Measurements from ENCODE around the gene RNF144B. TPM values are rescaled to one million over a fixed set of nuclear protein-coding genes. Genes with fewer than 3 reads are reported as not detected.

RNF144B gene
- total RNA-seq, 1 donor from 2014 or later: 14.7 TPM

GRCh38 chr6:18439581-18439980, 52.4 kb downstream of the RNF144B start:
- no peak overlapping the region for H3K4me3 Mint-ChIP-seq (ENCODE audit: unreplicated experiment)
- no peak overlapping the region for H3K27ac Mint-ChIP-seq (ENCODE audit: unreplicated experiment)
- peaks cover under 1% of the 10 kb centered on the region for H3K4me1 Mint-ChIP-seq (ENCODE audit: unreplicated experiment)
- H3K9me3 Mint-ChIP-seq (ENCODE audit: unreplicated experiment): no peaks in the 10 kb centered on the region
- H3K27me3 Mint-ChIP-seq (ENCODE audit: unreplicated experiment): no peaks in the 10 kb centered on the region
- no peak for DNase-seq (ENCODE audit: extremely low spot score, unreplicated experiment)
- H3K36me3 Mint-ChIP-seq (ENCODE audit: unreplicated experiment): peaks cover 9% of the 10 kb centered on the region
- no peak for TF ChIP-seq CTCF (IDR thresholded peaks at IDR 0.05)

DNA sequence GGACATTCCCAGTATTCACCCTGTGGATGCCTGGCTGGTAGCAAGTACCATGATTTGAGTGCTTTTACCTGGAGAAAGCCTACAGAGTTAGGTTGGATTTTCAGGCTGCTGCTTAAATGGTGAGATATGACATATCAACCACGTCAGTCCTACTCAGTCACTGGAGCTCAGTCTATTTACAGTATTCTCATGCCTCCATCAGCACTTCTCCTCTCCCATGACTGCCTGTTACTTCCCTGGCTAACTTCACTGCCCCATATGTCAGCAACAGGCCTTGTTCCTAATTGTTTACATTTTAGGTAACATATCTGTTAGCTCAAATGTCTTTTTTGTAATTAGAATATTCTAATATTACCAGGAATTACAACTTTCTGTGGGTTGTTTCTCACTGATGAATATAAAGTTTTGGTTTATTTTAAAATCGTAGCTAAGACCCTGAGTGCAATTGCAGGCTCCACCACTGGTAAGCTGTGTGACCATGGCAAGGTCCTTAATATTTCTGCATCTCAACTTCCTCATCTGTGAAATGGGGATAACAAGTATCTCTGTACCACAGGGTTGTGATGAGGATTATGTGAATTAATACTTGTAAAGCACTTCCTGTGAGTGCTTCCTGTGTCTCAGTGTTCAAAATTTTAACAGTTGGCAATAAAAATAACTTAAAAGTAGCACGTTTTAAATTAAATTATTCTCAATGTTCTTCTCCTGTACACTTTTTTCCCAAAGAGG, 54.3 kb downstream of the RNF144B start:
- Mint-ChIP-seq H3K27ac (ENCODE audit: unreplicated experiment) (no peak overlapping the region), H3K4me1 (ENCODE audit: unreplicated experiment) (no peaks in the 10 kb centered on the region), H3K4me3 (ENCODE audit: unreplicated experiment) (no peak overlapping the region), H3K27me3 (ENCODE audit: unreplicated experiment) (no peaks in the 10 kb centered on the region), H3K36me3 (ENCODE audit: unreplicated experiment) (peaks cover 9% of the 10 kb centered on the region), H3K9me3 (ENCODE audit: unreplicated experiment) (no peaks in the 10 kb centered on the region)
- no peak for DNase-seq (ENCODE audit: extremely low spot score, unreplicated experiment)
- TF ChIP-seq CTCF (IDR thresholded peaks at IDR 0.05): no peak

DNA sequence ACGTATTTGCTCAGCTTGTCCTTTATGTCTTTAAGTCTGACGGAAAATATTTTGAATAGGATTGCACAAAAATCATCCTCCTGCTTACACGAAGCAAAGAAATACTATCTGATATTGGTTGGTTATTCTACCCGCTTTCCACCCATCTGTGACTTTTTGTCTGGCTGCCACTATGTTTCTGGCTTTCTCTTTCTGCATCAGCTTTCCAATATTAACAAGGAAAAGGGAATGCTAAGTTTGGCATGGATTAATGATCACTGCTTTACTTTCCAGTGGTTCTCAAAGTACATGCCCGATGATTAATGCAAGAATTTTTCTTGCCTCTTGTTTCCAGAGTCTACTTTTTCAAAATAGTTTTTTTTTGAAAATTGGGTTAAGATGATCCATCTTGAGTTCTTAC, 57.0 kb downstream of the RNF144B start:
- Mint-ChIP-seq H3K4me3 (ENCODE audit: unreplicated experiment) (no peak overlapping the region), H3K9me3 (ENCODE audit: unreplicated experiment) (no peaks in the 10 kb centered on the region), H3K27ac (ENCODE audit: unreplicated experiment) (no peak overlapping the region), H3K4me1 (ENCODE audit: unreplicated experiment) (no peaks in the 10 kb centered on the region), H3K27me3 (ENCODE audit: unreplicated experiment) (no peaks in the 10 kb centered on the region), H3K36me3 (ENCODE audit: unreplicated experiment) (peaks cover 4% of the 10 kb centered on the region)
- no peak for DNase-seq (ENCODE audit: extremely low spot score, unreplicated experiment)
- TF ChIP-seq CTCF (IDR thresholded peaks at IDR 0.05): no peak

DNA sequence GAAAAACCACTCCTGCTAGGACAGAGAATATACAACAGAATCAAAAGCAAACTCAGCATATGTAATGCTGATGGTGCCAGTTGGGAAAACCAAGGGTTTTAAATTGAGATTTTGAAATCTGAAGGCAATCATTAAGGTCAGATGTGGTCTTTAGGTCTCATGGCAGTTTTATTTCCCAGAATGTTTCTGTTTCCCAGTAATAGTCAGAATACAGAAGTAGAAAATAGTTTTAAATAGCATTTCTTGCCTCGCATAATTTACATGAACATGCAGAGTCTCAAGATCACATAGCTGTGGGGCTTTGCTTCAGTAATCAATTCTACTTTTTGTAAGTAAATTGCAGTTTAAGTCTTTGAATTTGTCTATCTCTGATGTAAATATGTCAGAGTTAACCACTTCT, 58.1 kb downstream of the RNF144B start:
- no peak for DNase-seq (ENCODE audit: extremely low spot score, unreplicated experiment)
- H3K9me3 Mint-ChIP-seq (ENCODE audit: unreplicated experiment): no peaks in the 10 kb centered on the region
- TF ChIP-seq CTCF (IDR thresholded peaks at IDR 0.05): no peak
- H3K4me3 Mint-ChIP-seq (ENCODE audit: unreplicated experiment): no peak overlapping the region
- H3K27ac Mint-ChIP-seq (ENCODE audit: unreplicated experiment): no peak overlapping the region
- H3K36me3 Mint-ChIP-seq (ENCODE audit: unreplicated experiment): peaks cover 4% of the 10 kb centered on the region
- H3K4me1 Mint-ChIP-seq (ENCODE audit: unreplicated experiment): no peaks in the 10 kb centered on the region
- no peaks in the 10 kb centered on the region for H3K27me3 Mint-ChIP-seq (ENCODE audit: unreplicated experiment)

- no peaks in the 10 kb centered on the region for H3K9me3 Mint-ChIP-seq (ENCODE audit: unreplicated experiment)
- no peak overlapping the region for H3K27ac Mint-ChIP-seq (ENCODE audit: unreplicated experiment)
- no peaks in the 10 kb centered on the region for H3K27me3 Mint-ChIP-seq (ENCODE audit: unreplicated experiment)
- no peak for DNase-seq (ENCODE audit: extremely low spot score, unreplicated experiment)
- H3K4me3 Mint-ChIP-seq (ENCODE audit: unreplicated experiment): no peak overlapping the region
- no peak for TF ChIP-seq CTCF (IDR thresholded peaks at IDR 0.05)
- peaks cover 4% of the 10 kb centered on the region for H3K36me3 Mint-ChIP-seq (ENCODE audit: unreplicated experiment)
- H3K4me1 Mint-ChIP-seq (ENCODE audit: unreplicated experiment): peaks cover 11% of the 10 kb centered on the region
Observed at GRCh38 chr6:18446771-18447170, 59.6 kb downstream of the RNF144B start.
